ENCODE measurements around the gene DPEP1. TPM values are rescaled to one million over a fixed set of nuclear protein-coding genes. Genes with fewer than 3 reads are reported as not detected.

DPEP1 gene
- total RNA-seq, 2 experiments from 2014 or later, result not detected

DNA sequence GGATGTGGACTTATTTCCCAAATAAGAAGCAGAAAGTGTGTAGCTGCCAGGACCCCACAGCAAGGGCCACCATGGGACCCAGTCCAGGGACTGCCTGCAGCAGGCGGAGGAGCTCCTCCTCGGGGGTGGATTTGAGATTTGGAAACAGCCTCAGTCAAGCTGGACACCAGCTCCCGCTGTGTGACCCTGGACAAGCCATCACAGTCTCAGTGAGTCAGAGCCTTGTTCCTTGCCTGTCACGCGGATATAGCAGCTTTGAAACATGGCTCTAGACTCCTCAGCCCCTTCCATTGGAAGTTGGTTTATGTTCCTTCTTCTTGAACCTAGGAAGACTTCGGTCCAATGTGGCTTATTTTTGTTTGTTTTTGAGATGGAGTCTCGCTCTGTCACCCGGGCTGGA is 12.5 kb upstream of the DPEP1 start:
- H3K4me1 Mint-ChIP-seq (ENCODE audit: low read depth), result peaks cover 12% of the 10 kb centered on the region
- intact Hi-C loops (cut with DNase I, micrococcal nuclease), result no loop called here
- no peaks in the 10 kb centered on the region for H3K9me3 ChIP-seq (ENCODE audit: control insufficient read depth in 1 of 2, insufficient read depth in 1 of 2, low read length in 2 of 2)
- no peak overlapping the region for H3K27ac Mint-ChIP-seq
- H3K36me3 Mint-ChIP-seq (ENCODE audit: low read depth), result no peaks in the 10 kb centered on the region
- no peaks in the 10 kb centered on the region for H3K36me3 ChIP-seq (ENCODE audit: insufficient read depth, low read length)
- TF ChIP-seq, protein P1, sequence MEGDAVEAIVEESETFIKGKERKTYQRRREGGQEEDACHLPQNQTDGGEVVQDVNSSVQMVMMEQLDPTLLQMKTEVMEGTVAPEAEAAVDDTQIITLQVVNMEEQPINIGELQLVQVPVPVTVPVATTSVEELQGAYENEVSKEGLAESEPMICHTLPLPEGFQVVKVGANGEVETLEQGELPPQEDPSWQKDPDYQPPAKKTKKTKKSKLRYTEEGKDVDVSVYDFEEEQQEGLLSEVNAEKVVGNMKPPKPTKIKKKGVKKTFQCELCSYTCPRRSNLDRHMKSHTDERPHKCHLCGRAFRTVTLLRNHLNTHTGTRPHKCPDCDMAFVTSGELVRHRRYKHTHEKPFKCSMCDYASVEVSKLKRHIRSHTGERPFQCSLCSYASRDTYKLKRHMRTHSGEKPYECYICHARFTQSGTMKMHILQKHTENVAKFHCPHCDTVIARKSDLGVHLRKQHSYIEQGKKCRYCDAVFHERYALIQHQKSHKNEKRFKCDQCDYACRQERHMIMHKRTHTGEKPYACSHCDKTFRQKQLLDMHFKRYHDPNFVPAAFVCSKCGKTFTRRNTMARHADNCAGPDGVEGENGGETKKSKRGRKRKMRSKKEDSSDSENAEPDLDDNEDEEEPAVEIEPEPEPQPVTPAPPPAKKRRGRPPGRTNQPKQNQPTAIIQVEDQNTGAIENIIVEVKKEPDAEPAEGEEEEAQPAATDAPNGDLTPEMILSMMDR (IDR thresholded peaks at IDR 0.05), result no peak
- ChIA-PET POLR2A (no interaction called here), CTCF (no interaction called here)
- H3K27me3 ChIP-seq (ENCODE audit: control insufficient read depth in 1 of 2, insufficient read depth in 2 of 2, low read length in 2 of 2), result no peaks in the 10 kb centered on the region
- ATAC-seq (ENCODE audit: poor library complexity) (no peak), DNase-seq (no peak)
- peaks cover 21% of the 10 kb centered on the region for H3K4me1 ChIP-seq (ENCODE audit: insufficient read depth, low read length)
- no peak overlapping the region for H3K27ac ChIP-seq (ENCODE audit: low read depth in 1 of 2, low read length in 2 of 2)
- no peaks in the 10 kb centered on the region for H3K9me3 Mint-ChIP-seq
- H3K27me3 Mint-ChIP-seq, result no peaks in the 10 kb centered on the region
- no peak overlapping the region for H3K4me3 Mint-ChIP-seq
- H3K4me3 ChIP-seq (ENCODE audit: low read length), result no peak overlapping the region

DNA sequence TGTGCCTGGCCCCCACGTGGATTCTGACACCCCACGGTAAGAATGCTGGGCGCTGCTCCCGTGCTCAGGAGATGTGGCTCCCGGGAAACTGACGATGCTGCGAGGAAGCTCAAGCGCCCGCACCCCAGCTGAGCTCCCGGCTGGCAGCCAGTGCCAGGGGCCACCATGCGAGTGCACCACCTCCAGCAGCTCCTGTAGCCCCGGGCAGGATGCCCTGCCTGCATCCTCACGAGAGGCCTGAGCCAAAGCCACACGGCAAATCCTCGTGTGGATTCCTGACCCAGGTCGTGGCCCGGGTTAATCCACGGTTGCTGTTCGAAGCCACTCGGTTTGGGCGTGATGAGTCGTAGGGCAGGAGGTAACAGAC is 11.6 kb upstream of the DPEP1 start:
- POLR2A ChIA-PET, result no interaction called here

DNA sequence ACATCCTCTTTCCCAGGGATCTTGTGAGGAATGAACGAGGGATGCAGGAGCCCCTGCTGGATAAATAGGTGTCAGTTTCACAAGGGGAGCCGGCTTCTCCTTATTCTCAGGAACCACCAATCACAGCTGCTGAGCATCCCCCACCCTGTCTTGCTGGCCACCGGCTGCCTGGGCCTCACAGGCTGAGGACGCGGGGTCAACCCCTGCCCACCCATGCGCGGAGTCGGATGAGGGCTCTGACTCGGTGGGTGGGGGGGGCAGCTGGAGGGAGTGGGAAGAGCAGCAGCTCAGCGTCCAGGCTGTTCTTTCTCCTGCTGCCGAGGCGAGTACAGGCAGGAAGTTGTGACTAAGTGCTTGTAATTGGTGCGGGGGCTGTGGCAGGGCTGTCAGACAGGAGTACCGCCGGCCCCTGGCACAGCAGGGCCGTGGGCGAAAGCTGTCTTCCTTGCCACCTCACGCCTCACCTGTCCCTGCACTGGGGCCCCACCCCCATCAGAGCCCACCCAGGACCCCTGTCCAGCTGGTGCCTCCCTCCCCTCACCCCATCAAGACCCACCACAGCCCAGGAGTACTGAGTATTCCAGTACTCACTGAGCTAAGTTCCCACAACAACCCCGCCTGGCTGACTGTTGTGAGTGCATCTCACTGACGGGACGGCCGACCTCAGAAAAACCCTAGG is 11.0 kb upstream of the DPEP1 start:
- Mint-ChIP-seq H3K4me3 (peak overlapping the region; percentile 51), H3K27me3 (no peaks in the 10 kb centered on the region), H3K27ac (no peak overlapping the region), H3K36me3 (ENCODE audit: low read depth) (no peaks in the 10 kb centered on the region), H3K4me1 (ENCODE audit: low read depth) (peaks cover 12% of the 10 kb centered on the region), H3K9me3 (no peaks in the 10 kb centered on the region)
- H3K4me3 ChIP-seq (ENCODE audit: low read length), result peak overlapping the region; percentile 3
- ChIA-PET POLR2A (no interaction called here), CTCF (interaction anchor here (0.6 kb wide), 1 partner anchor 94 kb away, joined by 4 read pairs; no protein-coding TSS in a partner anchor)
- H3K36me3 ChIP-seq (ENCODE audit: insufficient read depth, low read length), result no peaks in the 10 kb centered on the region
- no peak overlapping the region for H3K27ac ChIP-seq (ENCODE audit: low read depth in 1 of 2, low read length in 2 of 2)
- no peaks in the 10 kb centered on the region for H3K9me3 ChIP-seq (ENCODE audit: control insufficient read depth in 1 of 2, insufficient read depth in 1 of 2, low read length in 2 of 2)
- ATAC-seq (ENCODE audit: poor library complexity) (peak; percentile 81), DNase-seq (peak in 12 of 14 experiments; percentile 28 to 72 (median 52))
- peaks cover 21% of the 10 kb centered on the region for H3K4me1 ChIP-seq (ENCODE audit: insufficient read depth, low read length)
- no peaks in the 10 kb centered on the region for H3K27me3 ChIP-seq (ENCODE audit: control insufficient read depth in 1 of 2, insufficient read depth in 2 of 2, low read length in 2 of 2)
- TF ChIP-seq, protein P1 (IDR thresholded peaks at IDR 0.05), result no peak
- intact Hi-C loops (cut with DNase I, micrococcal nuclease), result no loop called here

More for the DNA sequence above, 11.6 kb upstream of the DPEP1 start:
- Histone ChIP-seq H3K4me1 (ENCODE audit: insufficient read depth, low read length) (peaks cover 21% of the 10 kb centered on the region), H3K4me3 (ENCODE audit: low read length) (no peak overlapping the region), H3K27ac (ENCODE audit: low read depth in 1 of 2, low read length in 2 of 2) (no peak overlapping the region), H3K27me3 (ENCODE audit: control insufficient read depth in 1 of 2, insufficient read depth in 2 of 2, low read length in 2 of 2) (no peaks in the 10 kb centered on the region), H3K9me3 (ENCODE audit: control insufficient read depth in 1 of 2, insufficient read depth in 1 of 2, low read length in 2 of 2) (no peaks in the 10 kb centered on the region), H3K36me3 (ENCODE audit: insufficient read depth, low read length) (no peaks in the 10 kb centered on the region)
- H3K9me3 Mint-ChIP-seq, result no peaks in the 10 kb centered on the region
- no peaks in the 10 kb centered on the region for H3K27me3 Mint-ChIP-seq
- H3K27ac Mint-ChIP-seq, result no peak overlapping the region
- ATAC-seq (ENCODE audit: poor library complexity) (no peak), DNase-seq (no peak)
- no peak overlapping the region for H3K4me3 Mint-ChIP-seq
- H3K4me1 Mint-ChIP-seq (ENCODE audit: low read depth), result peaks cover 12% of the 10 kb centered on the region
- intact Hi-C loops (cut with DNase I, micrococcal nuclease), result no loop called here
- TF ChIP-seq, protein P1 (IDR thresholded peaks at IDR 0.05), result no peak
- CTCF ChIA-PET, result interaction anchor here (0.6 kb wide), 1 partner anchor 94 kb away, joined by 4 read pairs; no protein-coding TSS in a partner anchor
- no peaks in the 10 kb centered on the region for H3K36me3 Mint-ChIP-seq (ENCODE audit: low read depth)

All from CD4-positive, alpha-beta T cell (primary cell).